Fibroblast of pulmonary artery (primary cell): Measurements from ENCODE around the gene LMNTD2.

Experiments
- DNase-seq: peaks from one replicate; pipeline ENCODE4 v3.0.0-alpha.2; 2010; ENCODE audit warnings: low read depth
- H3K4me3 ChIP-seq: replicated peaks from 2 replicates; pipeline ENCODE4 v1.5.1; 2011; ENCODE audit warnings: low read depth, mild to moderate bottlenecking, control low read depth, low read length, moderate library complexity
- TF ChIP-seq, protein P1 (sequence below): IDR thresholded peaks from 2 replicates; pipeline ENCODE4 v1.5.1; 2011; ENCODE audit warnings: mild to moderate bottlenecking, control low read depth, low read length, inconsistent platforms; ENCODE audit errors: missing control alignments

The LMNTD2 gene

DNA sequence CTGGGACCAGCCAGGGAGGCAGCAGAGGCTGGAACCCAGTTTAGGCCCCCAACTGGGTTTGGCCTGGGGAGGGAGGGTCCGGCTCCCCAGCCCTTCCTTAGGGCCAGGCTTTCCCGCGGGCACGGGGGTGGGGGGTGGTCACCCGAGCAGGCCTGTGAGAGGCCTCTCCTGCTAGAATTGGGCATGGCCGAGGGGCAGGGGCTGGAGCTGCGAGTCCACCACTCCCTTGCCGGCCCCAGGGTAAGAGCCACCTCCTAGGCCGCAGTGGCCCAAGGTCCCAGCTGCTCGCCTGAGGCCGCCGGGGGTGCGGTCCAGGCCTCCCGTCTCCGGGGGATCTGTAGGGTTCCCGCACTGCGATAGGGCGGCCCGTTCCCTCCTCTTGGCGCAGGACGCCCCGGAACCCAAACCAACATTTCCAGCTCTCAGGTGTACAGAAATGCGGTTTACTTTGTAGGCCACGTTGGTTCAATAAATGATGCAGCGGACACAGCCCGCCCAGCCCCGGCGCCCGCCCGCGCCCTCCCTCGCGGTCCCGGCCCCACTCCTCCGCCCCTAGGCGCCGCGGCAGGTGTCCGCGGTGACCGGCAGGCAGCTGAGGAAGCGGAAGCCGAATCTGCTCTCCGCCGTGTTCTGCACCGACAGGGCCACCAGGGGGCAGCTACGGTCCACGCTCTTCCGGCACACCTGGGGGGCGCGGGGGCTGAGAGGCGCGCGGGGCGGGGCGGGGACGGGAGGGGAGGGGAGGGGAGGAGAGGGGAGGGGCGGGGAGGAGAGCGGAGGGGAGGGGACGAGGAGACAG, 5.9 kb downstream of the LMNTD2 start:
- H3K4me3 ChIP-seq: no peak overlapping the region
- TF ChIP-seq, protein P1, sequence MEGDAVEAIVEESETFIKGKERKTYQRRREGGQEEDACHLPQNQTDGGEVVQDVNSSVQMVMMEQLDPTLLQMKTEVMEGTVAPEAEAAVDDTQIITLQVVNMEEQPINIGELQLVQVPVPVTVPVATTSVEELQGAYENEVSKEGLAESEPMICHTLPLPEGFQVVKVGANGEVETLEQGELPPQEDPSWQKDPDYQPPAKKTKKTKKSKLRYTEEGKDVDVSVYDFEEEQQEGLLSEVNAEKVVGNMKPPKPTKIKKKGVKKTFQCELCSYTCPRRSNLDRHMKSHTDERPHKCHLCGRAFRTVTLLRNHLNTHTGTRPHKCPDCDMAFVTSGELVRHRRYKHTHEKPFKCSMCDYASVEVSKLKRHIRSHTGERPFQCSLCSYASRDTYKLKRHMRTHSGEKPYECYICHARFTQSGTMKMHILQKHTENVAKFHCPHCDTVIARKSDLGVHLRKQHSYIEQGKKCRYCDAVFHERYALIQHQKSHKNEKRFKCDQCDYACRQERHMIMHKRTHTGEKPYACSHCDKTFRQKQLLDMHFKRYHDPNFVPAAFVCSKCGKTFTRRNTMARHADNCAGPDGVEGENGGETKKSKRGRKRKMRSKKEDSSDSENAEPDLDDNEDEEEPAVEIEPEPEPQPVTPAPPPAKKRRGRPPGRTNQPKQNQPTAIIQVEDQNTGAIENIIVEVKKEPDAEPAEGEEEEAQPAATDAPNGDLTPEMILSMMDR: peak; percentile 38
- DNase-seq: peak; percentile 40

DNA sequence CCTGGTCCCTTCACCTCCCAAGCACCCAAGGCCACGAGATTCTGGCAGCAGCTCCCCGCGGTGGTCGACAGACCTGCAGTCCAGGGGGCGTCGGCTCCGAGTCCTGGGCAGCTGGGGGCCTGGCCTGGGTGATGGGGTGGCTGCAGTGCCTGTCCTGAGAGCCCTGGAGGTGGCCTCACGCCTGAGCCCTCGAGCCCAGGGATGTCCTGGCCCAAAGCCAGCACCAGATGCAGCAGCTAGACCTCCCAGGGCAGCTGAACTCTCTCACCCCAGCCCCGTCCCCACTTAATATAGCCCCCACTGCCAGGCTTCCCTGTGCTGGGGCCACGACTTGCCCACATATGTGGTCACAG, 6.6 kb downstream of the LMNTD2 start:
- H3K4me3 ChIP-seq: no peak overlapping the region
- TF ChIP-seq, protein P1: no peak
- no peak for DNase-seq

DNA sequence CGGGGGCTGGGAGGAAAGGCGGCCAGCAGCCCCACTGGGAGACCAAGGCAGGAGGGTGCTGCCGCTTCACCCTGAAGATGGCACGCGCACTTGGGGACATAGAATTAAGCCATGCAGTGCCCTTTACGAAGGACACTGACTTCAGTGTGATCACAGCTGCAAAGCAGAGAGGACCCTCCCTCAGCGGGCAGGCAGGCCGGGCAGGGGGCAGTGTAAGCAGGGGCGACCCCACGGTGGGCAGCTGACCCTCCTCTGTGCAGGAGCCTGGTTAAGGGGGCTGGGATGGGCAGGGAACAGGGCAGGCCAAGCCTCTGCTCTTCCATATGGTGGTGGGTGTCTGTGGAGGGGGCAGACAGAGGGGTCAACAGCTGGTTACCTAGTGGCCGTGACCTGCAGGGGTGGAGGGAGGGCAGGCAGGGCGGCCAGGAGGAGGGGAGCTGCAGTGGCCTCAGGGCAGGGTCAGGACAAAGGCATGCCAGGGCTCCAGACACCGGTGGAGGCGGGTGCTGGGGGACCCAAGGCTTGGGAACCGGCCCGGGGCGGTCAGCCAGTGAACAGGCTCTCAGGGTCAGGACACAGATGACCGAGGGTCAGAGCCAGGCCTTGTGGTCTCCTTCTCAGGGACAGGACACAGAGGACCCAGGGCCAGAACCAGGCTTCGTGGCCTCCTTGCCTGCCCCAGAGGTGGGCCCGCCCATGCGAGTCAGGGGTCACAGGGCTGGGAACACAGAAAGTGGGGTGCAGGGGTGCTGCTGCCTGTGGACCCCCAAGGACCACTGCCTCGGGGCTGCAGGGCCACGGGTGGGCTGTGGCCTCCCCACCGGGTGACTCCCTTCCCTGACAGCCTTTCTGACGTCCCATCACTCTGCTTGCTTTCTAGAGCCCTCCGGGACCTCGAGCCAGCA, 7.2 kb downstream of the LMNTD2 start:
- TF ChIP-seq, protein P1: no peak
- H3K4me3 ChIP-seq: no peak overlapping the region
- DNase-seq: no peak

DNA sequence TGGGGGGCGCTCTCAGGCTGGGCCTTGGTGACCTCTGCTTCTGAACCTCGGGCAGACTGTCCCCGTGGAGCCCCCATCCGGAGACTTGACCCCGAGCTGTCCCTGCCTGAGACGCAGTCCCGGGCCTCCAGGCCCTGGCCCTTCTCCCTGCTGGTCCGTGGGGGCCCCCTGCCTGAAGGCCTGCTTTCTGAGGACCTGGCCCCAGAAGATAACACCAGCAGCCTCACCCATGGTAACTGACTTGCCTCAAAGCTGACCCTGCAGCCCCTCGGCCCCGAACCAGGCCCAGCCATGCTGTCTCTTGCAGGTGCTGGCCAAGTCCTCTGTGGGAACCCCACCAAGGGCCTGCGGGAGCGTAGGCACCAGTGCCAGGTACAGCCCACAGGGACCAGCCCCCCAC, 8.9 kb downstream of the LMNTD2 start:
- DNase-seq: no peak
- H3K4me3 ChIP-seq: no peak overlapping the region
- TF ChIP-seq, protein P1: no peak

DNA sequence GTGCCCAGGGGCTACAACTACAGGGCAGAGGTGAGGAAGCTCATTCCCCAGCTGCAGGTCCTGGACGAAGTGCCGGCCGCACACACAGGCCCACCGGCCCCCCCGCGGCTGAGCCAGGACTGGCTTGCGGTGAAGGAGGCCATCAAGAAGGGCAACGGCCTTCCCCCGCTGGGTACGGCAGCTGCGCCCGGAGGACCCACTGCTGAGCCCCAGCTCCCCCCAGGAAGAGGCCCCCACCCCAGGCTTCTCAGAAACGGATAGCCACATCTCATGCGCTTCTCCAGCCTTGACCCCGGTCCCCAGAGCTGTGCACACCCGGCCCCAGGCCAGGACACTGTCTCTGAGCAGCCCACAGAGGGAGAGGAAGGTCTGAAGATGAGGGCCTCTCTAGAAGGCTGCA, 9.4 kb downstream of the LMNTD2 start:
- TF ChIP-seq, protein P1: no peak
- DNase-seq: no peak
- H3K4me3 ChIP-seq: no peak overlapping the region

DNA sequence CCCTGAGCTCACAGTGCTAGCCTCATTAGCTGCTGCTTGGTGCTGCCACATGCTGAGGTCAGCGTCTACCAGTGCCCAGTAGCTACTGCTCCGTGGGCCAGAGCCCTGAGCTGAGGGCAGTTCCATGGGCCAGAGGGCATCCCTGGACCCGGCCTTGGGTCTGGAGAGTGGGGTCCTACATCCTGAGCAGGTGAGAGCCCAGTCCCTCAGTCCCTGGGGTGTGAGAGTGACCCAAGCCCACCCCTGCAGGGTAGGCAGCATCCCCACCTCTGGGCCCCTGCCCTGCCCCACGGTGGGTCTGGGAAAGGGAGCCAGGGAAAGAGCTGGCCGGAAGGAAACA, 9.8 kb downstream of the LMNTD2 start:
- DNase-seq: no peak
- no peak overlapping the region for H3K4me3 ChIP-seq
- TF ChIP-seq, protein P1: no peak
